Osteoblast (primary cell): Measurements from ENCODE around the gene PIP5K1C. TPM values are rescaled to one million over a fixed set of nuclear protein-coding genes. Genes with fewer than 3 reads are reported as not detected.

Experiments
- DNase-seq: peaks from one replicate; pipeline ENCODE4 v3.0.0; 2011; ENCODE audit warnings: low spot score, mixed read lengths; ENCODE audit not compliant: insufficient read length; ENCODE audit errors: missing footprints
- H2AFZ ChIP-seq: 2 replicates; pipeline ENCODE4 v1.6.0; 2011; ENCODE audit warnings: mild to moderate bottlenecking, low read length
- H3K27ac ChIP-seq: 2 replicates; pipeline ENCODE4 v1.5.1; 2011; ENCODE audit warnings: mild to moderate bottlenecking, low read depth, low read length, moderate library complexity
- H3K27me3 ChIP-seq: 2 replicates; pipeline ENCODE4 v1.6.0; 2012; ENCODE audit warnings: mild to moderate bottlenecking, control low read depth, inconsistent platforms, low read length, moderate library complexity; ENCODE audit not compliant: insufficient read depth
- H3K36me3 ChIP-seq: 2 replicates; pipeline ENCODE4 v1.5.1; 2011; ENCODE audit warnings: mild to moderate bottlenecking, low read length, control low read depth, moderate library complexity; ENCODE audit not compliant: insufficient read depth
- H3K4me1 ChIP-seq: 2 replicates; pipeline ENCODE4 v1.5.1; 2011; ENCODE audit warnings: mild to moderate bottlenecking, low read length, control low read depth, moderate library complexity; ENCODE audit not compliant: insufficient read depth
- H3K4me2 ChIP-seq: 2 replicates; pipeline ENCODE4 v1.6.0; 2011; ENCODE audit warnings: mild to moderate bottlenecking, low read length; ENCODE audit not compliant: insufficient read depth
- H3K4me3 ChIP-seq: fragments of 200-600 bp; sonication (generic); 3 replicates; pipeline ENCODE4 v1.5.1; 2012; ENCODE audit warnings: mild to moderate bottlenecking, low read length, inconsistent platforms; ENCODE audit not compliant: insufficient read depth
- H3K79me2 ChIP-seq: 2 replicates; pipeline ENCODE4 v1.6.0; 2012; ENCODE audit warnings: mild to moderate bottlenecking, low read length, control low read depth, inconsistent platforms; ENCODE audit not compliant: insufficient read depth
- H3K9me3 ChIP-seq: 2 replicates; pipeline ENCODE4 v1.5.1; 2011; ENCODE audit warnings: low read depth, low read length, control low read depth
- H4K20me1 ChIP-seq: 2 replicates; pipeline ENCODE4 v1.6.0; 2012; ENCODE audit warnings: mild to moderate bottlenecking, low read length, control low read depth; ENCODE audit not compliant: insufficient read depth
- CTCF ChIP-seq: IDR thresholded peaks from 2 replicates; pipeline ENCODE4 v1.5.1; 2011; ENCODE audit warnings: mild to moderate bottlenecking, low read depth, low read length, moderate library complexity; ENCODE audit errors: extremely low read depth
- total RNA-seq: library from RNA; depleted of rRNA; stranded (reverse); fragments of >200 nt; gene quantifications from 2 replicates; pipeline ENCODE4 v1.2.3, GENCODE V29; 2012

Gene PIP5K1C
- 30.4 and 31.5 TPM in 2 replicates for total RNA-seq

- Histone ChIP-seq H3K4me1 (peaks cover 6% of the 10 kb centered on the region), H3K36me3 (no peaks in the 10 kb centered on the region), H3K27ac (peak within 1 kb of the TSS; percentile 60), H3K4me2 (peak within 1 kb of the TSS; percentile 92), H3K9me3 (no peaks in the 10 kb centered on the region), H2AFZ (peak within 1 kb of the TSS; percentile 81), H3K4me3 (peak within 1 kb of the TSS; percentile 90), H3K27me3 (no peaks in the 10 kb centered on the region), H3K79me2 (peaks cover 47% of the 10 kb centered on the region), H4K20me1 (peaks cover 27% of the 10 kb centered on the region)
- peak; percentile 100 for DNase-seq
- peak; percentile 61 for TF ChIP-seq CTCF
Observed at GRCh38 chr19:3700242-3701032, at the start of gene PIP5K1C. PIP5K1C (minus strand) TSS chr19:3700468; CDS start chr19:3700390, 78 bp downstream.

- Histone ChIP-seq H3K27ac (no peak overlapping the region), H3K79me2 (no peaks in the 10 kb centered on the region), H3K36me3 (peaks cover 8% of the 10 kb centered on the region), H3K4me3 (no peak overlapping the region), H3K9me3 (no peaks in the 10 kb centered on the region), H3K4me2 (no peak overlapping the region), H3K27me3 (no peaks in the 10 kb centered on the region), H2AFZ (no peak overlapping the region), H3K4me1 (no peaks in the 10 kb centered on the region), H4K20me1 (no peaks in the 10 kb centered on the region)
- DNase-seq: no peak
- no peak for TF ChIP-seq CTCF
Observed at GRCh38 chr19:3748965-3749364, 48.7 kb upstream of the PIP5K1C start.

- Histone ChIP-seq H3K36me3 (peaks cover 8% of the 10 kb centered on the region), H2AFZ (no peak overlapping the region), H4K20me1 (no peaks in the 10 kb centered on the region), H3K4me2 (no peak overlapping the region), H3K27ac (no peak overlapping the region), H3K27me3 (no peaks in the 10 kb centered on the region), H3K9me3 (no peaks in the 10 kb centered on the region), H3K4me3 (no peak overlapping the region), H3K79me2 (no peaks in the 10 kb centered on the region), H3K4me1 (no peaks in the 10 kb centered on the region)
- DNase-seq: no peak
- no peak for TF ChIP-seq CTCF
Observed at GRCh38 chr19:3746371-3747056, 46.2 kb upstream of the PIP5K1C start.

GRCh38 chr19:3745363-3746045 is 45.2 kb upstream of the PIP5K1C start:
- Histone ChIP-seq H2AFZ (no peak overlapping the region), H4K20me1 (no peaks in the 10 kb centered on the region), H3K4me3 (no peak overlapping the region), H3K9me3 (no peaks in the 10 kb centered on the region), H3K27me3 (no peaks in the 10 kb centered on the region), H3K36me3 (peaks cover 3% of the 10 kb centered on the region), H3K79me2 (no peaks in the 10 kb centered on the region), H3K27ac (no peak overlapping the region), H3K4me2 (no peak overlapping the region), H3K4me1 (no peaks in the 10 kb centered on the region)
- TF ChIP-seq CTCF: no peak
- DNase-seq: no peak
